NCI-H748 treated with DMSO at 0.1 percent for 48 hours (cell line): ENCODE data around the gene DAB2IP.
A peak's percentile ranks its signal among the peaks of the same experiment; 100 is the strongest.

Experiments used
- DNase-seq: peaks from one replicate; lab custom pipeline; 2025; lab: John Stamatoyannopoulos, UW

The DAB2IP gene

DNA sequence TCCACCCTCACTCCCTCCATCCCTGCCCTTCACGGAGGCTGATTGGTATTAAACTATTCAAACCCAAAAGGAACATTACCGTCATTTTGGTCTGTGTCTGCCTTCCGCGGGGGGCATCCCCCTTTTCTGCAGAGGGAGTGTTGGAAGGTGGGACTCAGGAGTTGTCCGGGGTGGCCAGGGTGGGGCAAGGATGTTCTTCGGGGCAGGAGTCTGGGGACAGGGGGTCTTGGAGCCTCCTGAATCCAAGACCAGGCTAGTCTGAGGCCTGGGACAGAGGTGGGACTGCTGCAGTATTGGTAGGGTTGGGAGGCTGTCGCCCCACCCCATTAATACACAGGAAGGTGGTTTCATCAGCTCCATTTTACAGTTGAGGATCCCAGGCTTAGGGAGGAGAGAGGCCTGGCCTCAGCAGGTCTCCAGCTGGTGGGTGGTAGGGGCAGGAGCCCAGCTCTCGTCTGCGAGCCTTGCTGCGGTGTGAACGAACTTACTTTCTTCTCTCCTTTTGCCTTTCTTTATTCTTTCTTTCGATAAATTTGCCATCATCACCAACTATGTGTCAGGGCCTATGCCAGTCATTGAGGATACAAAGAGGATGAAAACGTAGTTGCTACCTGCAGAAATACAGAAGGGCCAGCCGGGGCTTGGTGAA lies 33.8 kb downstream of the DAB2IP start:
- no peak for DNase-seq

- no peak for DNase-seq
Observed at GRCh38 chr9:121685795-121686377, 34.5 kb downstream of the DAB2IP start.

GRCh38 chr9:121686930-121687541 lies 35.6 kb downstream of the DAB2IP start:
- peak; percentile 26 for DNase-seq

- no peak for DNase-seq
Observed at GRCh38 chr9:121688146-121688680, 36.8 kb downstream of the DAB2IP start.

DNA sequence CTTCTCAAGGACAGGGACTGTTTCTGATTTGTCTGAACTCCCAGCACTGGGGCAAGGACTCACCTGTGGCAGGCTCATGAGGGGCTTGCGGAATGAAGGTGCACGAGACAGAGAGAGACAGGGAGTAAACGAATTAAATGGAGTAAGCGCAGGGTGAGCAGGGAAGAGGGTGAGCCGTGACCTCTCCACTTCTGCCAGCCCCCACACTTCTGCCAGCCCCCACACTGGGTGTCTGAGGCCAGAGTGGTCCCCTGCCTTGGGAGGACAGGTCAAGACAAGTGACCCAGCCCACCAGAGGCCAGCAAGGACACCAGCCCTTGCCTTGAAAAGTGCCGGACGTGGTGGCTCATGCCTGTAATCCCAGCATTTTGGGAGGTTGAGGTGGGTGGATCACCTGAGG lies 37.2 kb downstream of the DAB2IP start:
- DNase-seq, result no peak

- no peak for DNase-seq
Observed at GRCh38 chr9:121689461-121690157, 38.2 kb downstream of the DAB2IP start.

- no peak for DNase-seq
Observed at GRCh38 chr9:121690316-121690715, 38.9 kb downstream of the DAB2IP start.

GRCh38 chr9:121690766-121691165 lies 39.3 kb downstream of the DAB2IP start:
- no peak for DNase-seq

DNA sequence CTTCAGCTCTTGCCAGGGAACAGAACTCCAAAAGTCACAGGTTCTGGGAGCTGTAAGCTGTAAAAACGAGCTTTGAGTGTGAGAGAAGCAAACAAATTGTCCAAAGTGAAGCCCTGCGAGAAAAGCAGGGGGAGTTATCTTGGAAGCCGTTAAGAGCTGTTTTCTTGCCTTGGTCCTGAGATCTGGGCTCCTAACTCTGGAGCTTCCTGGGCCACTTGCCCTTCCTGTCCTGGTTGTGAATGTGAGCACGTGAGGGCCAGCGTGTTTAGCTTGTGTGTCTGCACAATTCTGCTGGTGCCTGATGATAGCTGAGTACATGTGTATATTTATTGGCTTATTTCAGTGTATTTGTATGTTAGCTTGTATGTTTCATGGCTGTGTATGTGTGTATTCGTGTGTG lies 40.5 kb downstream of the DAB2IP start:
- no peak for DNase-seq

DNA sequence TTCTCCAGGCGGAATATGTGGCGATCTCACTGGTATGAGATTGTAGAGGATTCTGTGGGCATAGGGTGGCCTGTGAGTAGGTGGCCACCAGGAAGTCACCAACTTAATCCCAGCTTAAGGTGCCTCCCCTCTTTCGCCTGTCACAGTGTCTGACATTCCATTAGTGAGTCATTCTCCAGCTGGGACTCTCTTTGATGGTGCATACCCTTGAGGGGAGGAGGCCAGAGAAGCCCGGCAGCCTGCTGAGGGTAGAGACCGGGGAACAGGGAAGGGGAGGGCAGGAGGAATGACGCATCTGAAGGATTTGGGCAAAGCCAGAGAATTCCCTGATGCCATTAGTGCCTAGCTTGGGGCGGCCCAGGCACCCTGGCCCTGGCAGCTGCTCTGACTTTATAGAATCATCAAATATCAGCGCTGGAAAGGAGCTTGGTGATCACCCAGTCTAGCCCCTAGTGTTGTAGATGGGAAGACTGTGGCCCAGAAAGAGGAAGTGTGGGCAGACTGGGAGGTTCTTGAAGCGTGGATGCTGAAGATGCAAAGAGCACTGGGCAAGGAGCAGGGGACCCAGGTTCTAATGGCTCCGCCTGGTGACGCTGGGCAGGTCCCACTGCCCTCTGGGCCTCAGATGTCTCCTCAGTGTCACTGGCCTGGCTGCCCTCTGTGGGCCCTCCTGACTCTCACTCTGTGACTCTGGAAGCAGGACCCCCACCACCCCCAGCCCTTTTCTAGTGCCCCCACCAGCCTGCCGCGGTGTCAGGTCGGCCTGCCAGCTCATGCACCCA lies 41.4 kb downstream of the DAB2IP start:
- DNase-seq, result no peak

DNA sequence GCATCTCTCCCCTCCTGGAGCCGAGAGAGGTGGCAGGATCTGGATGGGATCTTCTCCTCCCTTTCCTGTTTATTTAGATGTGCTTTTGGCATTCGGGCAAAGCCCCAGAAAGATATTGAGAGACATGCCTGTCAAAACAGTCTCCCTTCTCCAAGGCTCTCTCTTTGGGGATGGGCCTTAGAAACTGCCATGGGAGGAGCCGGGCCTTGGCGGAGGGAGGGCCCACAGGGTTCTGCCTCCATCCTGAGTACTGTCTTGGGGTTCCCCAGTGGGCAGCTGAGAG lies 41.9 kb downstream of the DAB2IP start:
- DNase-seq, result no peak

DNA sequence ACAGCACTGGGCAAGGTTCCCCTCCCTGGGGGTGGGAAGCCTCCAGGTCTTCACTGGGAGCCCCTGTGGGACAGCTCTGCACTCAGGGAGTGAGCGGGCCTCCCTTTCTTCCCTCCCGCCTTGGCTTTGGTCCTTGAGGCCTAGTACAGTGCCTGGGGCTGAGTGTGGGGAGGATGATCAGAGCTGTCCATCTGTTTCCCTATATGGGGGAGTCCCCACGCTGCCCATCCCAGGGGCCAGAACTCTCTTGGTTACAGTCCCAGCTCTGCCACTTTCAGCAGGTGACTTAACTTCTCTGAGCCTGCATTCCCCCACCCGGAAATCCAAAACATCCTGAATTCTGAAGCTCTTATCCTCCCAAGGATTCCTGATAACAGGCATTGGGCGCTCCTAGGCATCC lies 42.6 kb downstream of the DAB2IP start:
- no peak for DNase-seq

GRCh38 chr9:121694600-121694999 lies 43.2 kb downstream of the DAB2IP start:
- DNase-seq, result no peak

DNA sequence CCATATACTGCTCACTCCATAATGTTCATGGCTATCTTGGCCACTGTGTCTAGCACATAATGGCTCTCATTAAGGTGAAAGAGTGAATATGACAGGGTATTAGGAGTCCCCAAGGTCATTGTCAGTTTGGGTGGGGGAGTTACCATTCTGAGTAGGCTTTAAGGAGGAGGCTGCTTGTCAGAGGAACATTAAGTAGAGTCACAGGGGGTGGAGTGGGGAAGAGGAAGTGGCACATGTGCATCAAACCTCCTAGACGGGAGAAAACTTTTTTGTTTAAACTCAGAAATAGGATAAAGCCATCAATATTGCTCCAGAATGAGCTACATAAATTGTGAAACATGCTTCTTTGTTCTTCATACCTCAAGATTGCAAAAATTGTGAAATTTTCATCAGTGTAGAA lies 45.5 kb downstream of the DAB2IP start:
- DNase-seq, result no peak

DNA sequence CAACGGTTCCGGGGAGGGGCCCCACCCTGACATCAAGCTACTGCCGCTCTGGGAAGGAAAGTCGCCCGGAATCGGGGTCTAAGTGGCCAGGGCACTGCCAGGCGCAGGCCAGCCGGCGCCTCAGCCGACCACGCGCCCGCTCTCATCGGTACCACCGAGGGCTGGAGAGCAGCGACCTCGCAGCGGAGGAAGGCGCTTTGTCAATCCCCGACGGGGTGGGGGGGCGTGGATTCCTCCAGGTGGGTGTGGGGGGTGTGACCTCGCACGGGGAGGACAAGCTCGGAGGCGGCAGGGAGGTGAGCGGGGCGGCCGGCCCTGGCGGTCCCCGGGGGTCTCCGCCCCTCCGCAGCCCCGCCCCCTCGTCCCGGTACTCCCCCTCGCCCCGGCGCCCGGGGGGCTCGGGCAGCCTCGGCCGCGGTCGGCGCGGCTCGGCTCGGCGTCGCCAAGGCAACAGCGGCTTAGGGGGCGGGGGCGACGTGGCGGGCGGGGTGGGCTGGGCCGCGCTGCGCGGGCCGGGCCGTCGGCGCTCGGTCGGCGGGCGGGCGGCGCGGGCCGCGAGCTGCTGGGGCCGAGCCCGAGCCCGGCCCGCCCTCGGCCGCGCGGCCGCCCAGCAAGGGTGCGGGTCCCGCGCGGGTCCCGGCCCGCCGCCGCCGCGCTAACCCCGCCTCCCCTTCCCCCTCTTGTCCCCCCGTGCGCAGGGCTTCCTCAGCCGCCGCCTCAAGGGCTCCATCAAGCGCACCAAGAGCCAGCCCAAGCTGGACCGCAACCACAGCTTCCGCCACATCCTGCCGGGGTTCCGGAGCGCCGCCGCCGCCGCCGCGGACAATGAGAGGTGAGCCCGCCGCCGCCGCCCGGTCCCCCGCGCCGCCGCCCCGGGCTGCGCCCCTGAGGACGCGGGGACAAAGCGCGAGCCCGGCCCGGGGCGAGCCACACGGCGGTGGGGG lies 47.5 kb downstream of the DAB2IP start:
- DNase-seq, result peak; percentile 33

GRCh38 chr9:121699571-121700164 lies 48.2 kb downstream of the DAB2IP start:
- no peak for DNase-seq

DNA sequence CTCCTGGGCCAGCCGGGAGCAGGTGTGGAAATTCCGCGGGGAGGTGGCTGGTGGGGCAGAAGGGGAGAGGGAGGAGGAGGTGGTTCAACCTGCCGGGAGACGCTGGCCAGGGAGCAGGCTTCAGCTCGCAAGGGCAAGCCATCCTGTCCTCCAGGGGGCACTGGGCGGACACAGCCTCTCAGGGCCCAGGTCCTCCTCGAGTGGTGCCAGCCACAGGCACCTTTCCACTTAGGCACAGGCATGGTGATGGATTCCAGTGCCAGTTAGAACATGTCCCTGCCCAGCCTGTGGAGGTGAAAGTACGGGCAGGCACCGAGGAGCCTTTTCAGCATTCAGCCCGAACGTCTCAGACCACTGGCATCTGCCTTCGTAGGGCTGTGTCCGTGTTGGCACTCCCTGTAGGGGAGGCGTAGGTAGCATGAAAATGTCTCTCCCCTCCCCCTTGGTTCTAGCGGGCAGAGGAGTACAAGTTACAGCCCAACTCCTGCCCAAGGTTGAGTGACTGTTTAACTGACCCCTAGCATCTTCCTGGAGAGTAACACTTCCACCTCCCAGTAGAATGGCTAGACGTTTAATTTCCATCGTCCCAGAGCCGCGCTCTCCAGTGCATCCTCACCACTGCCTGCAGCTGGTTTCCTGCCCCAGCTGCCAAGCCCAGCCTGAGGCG lies 48.9 kb downstream of the DAB2IP start:
- DNase-seq, result peak; percentile 27

DNA sequence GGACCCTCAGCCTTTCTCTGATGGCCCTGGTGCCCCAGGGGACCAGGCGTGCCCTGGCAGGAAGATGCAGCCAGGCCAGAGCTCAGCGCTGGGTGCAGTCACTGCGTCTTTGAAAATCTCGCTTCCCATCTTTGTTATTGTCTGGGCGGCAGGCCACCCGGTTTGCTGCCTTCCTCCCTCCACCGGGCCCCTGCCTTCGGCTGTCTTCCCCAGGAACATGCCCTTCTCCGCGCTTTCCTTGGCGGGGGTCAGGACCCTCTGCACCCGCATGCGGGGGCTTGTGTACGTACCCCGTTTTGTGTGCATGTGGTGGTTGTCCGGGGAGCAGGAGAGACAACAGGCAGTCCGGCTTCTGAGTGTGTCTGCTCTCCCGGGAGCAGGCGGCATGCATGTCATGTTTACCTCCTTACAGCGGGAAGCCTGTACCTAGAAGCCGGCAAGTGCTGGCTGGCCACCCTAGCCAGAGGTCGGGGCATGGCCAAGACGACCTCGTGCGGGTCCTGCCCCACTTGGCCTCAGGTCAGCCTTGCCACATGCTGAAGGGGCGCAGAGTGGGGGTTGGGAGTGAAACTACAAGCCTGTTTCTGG lies 49.5 kb downstream of the DAB2IP start:
- DNase-seq, result no peak

- DNase-seq, result no peak
Observed at GRCh38 chr9:121701736-121702261, 50.4 kb downstream of the DAB2IP start.
